Raji (cell line): ENCODE results near the gene ACTR2.

Experiments
- POLR2A ChIP-seq: IDR thresholded peaks from 2 replicates; pipeline ENCODE4 v1.6.1; 2011; ENCODE audit warnings: low read depth, low read length, control low read depth; ENCODE audit not compliant: insufficient read depth

The ACTR2 gene

DNA sequence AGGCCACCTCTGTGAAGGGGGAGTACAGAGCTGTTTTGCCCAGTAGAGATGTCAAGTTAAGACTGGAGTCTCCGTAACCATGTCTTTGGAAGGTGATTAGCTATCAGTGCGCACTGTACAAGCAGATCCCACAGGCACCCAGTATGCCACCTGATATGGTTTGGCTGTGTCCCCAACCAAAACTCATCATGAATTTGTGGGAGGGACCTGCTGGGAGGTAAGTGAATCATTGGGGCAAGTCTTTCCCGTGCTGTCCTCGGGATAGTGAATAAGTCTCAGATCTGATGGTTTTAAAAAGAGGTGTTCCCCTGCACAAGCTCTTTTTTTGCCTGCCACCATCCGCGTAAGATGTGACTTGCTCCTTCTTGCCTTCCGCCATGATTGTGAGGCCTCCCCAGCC lies 90.2 kb downstream of the ACTR2 start:
- no peak for TF ChIP-seq POLR2A

DNA sequence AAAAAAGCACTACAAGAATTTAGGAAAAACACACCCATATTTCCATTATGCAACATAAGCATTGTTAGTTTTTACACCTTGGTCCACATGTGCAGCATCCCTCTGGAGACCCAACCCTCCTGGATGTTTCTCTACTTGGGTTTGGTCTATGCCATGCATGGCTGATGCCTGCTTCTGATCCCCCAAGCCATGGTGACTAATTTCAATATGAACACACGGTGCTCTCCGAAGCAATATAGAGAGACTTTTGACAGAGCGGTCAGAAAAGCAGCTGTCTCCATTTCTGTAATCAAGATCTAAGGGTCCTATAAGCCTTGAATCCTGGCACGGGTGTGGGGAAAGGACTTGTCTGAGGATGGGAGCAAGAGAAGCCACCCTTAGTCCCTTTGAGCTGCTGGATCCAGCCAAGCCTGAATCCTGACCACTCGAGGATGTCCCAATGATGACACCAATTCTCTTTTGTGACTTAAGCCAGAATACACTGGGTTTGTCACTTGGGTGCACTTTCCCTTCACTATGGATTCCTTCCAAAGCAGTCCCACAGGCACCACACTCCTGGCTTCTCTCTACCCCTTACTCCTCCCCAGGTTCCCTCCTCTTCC lies 91.5 kb downstream of the ACTR2 start:
- TF ChIP-seq POLR2A = no peak

DNA sequence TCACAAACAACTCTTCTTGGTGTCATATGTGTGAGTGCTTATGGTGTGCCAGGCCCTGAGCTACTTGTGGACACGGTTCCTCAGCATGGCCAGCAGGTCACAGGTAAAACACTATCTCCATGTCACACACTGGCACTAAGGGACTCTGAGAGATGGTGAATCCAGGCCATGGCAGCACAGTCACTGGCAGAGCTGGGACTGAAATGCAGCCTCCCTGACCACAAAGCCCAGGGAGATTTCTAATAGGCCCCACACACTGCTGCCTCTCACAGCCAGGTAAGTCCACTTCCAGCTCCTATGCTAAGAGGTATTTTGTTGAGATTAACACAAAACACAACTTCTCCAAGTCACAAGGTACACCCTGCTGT lies 92.0 kb downstream of the ACTR2 start:
- TF ChIP-seq POLR2A = no peak

DNA sequence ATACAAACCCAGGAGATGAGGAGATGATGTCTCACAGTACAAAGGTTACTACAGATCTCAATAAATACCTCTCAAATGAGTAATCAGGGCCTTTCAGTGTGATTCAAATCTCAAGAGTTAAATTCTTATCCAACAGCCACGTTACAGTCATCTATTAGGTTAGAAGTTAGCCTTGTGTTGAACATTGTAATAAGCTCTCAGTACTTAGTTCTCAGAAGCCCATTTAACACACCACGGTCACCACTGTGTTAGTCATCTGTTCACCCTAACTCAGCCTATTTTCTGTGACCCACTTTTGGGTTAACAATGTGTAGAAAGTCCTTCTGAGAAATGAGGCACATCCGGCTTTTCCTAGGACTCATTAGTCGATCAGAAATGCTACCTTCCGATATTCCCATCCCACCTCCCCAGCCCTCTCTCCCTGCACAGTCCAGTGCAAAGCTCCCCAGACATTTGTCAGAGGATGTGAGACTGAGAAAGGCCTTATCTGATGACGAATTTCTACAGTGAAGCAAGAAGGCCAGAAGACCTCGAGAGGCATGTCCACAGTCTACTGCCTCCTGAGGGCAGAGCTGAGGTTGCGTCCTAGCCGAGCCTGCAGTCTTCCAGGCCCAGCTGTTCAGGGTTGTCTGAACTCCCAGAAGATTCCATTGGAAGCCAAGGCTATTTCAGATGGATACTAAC lies 92.6 kb downstream of the ACTR2 start:
- TF ChIP-seq POLR2A = no peak
